Measurements from ENCODE around the gene ZNF813.
"Not testable (repeated sequence)": the region's sequence is repeated elsewhere in the genome, so short reads cannot be mapped to it uniquely, and the experiment has no call there.

Gene ZNF813

GRCh38 chr19:53455828-53456227 is 11.7 kb upstream of the ZNF813 start:
- Histone ChIP-seq H4K8ac (ENCODE audit: low read depth, low read length) (no peak overlapping the region), H3K79me1 (ENCODE audit: low read length) (no peaks in the 10 kb centered on the region), H3K27ac (ENCODE audit: low read depth, low read length) (no peak overlapping the region), H2BK5ac (ENCODE audit: low read length) (no peak overlapping the region), H3K18ac (ENCODE audit: low read length) (no peak overlapping the region), H2AK5ac (ENCODE audit: low read length) (no peak overlapping the region), H2BK120ac (ENCODE audit: low read depth, low read length) (no peak overlapping the region), H3K4ac (ENCODE audit: low read depth, low read length) (no peak overlapping the region), H3K36me3 (ENCODE audit: control insufficient read depth, insufficient read depth, low read length) (peaks cover 17% of the 10 kb centered on the region), H2BK15ac (replicated peaks; ENCODE audit: low read depth) (no peak overlapping the region), H3K23ac (ENCODE audit: low read length) (no peak overlapping the region), H3K79me2 (ENCODE audit: control insufficient read depth, insufficient read depth, low read length) (no peaks in the 10 kb centered on the region), H3K56ac (ENCODE audit: low read length) (no peak overlapping the region), H3K27me3 (ENCODE audit: insufficient read depth, low read length, poor library complexity) (no peaks in the 10 kb centered on the region), H3K4me2 (ENCODE audit: low read length) (no peak overlapping the region), H3K4me3 (ENCODE audit: low read length) (peak overlapping the region; percentile 16), H4K5ac (ENCODE audit: low read length) (no peak overlapping the region), H3K9ac (ENCODE audit: low read length) (no peak overlapping the region), H3K4me1 (ENCODE audit: control insufficient read depth, low read depth, low read length) (no peaks in the 10 kb centered on the region)
- no peak for DNase-seq
- WGBS (ENCODE audit: extremely low coverage, insufficient coverage, low lambda C conversion rate), result no CpG with 5 or more reads among the region's 9 CpGs

DNA sequence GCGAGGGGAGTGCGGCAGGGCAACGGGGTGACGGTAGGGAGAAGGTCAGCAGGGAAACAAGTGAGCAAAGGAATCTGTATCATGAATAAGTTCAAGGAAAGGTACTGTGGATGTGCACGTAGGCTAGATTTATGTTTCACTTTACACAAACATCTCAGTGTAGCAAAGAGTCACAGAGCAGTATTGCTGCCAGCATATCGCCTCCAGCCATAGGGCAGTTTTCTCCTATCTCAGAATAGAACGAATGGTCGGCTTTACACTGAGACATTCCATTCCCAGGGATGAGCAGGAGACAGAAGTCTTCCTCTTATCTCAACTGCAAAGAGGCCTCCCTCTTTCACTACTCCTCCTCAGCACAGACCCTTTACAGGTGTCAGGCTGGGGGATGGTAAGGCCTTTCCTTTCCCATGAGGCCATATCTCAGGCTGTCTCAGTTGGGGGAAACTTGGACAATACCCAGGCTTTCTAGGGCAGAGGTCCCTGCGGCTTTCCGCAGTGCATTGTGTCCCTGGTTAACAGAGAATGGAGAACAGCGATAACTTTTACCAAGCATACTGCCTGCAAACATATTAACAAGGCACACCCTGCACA is 7.3 kb upstream of the ZNF813 start:
- H3K4me3 ChIP-seq (ENCODE audit: low read length); H3K79me2 ChIP-seq (ENCODE audit: control insufficient read depth, insufficient read depth, low read length); H3K4me1 ChIP-seq (ENCODE audit: control insufficient read depth, low read depth, low read length); H4K8ac ChIP-seq (ENCODE audit: low read depth, low read length); H3K23ac ChIP-seq (ENCODE audit: low read length); H3K9ac ChIP-seq (ENCODE audit: low read length); H3K4ac ChIP-seq (ENCODE audit: low read depth, low read length); H2BK15ac ChIP-seq (replicated peaks; ENCODE audit: low read depth); H2BK120ac ChIP-seq (ENCODE audit: low read depth, low read length); H3K56ac ChIP-seq (ENCODE audit: low read length); H3K36me3 ChIP-seq (ENCODE audit: control insufficient read depth, insufficient read depth, low read length); H3K27me3 ChIP-seq (ENCODE audit: insufficient read depth, low read length, poor library complexity); H3K18ac ChIP-seq (ENCODE audit: low read length); H4K5ac ChIP-seq (ENCODE audit: low read length); H2AK5ac ChIP-seq (ENCODE audit: low read length); H3K4me2 ChIP-seq (ENCODE audit: low read length); H2BK5ac ChIP-seq (ENCODE audit: low read length); H3K79me1 ChIP-seq (ENCODE audit: low read length): not testable (repeated sequence)
- DNase-seq, result peak; percentile 68
- H3K27ac ChIP-seq (ENCODE audit: low read depth, low read length), result peak overlapping the region; percentile 48
- WGBS (ENCODE audit: extremely low coverage, insufficient coverage, low lambda C conversion rate), result no CpG with 5 or more reads among the region's 11 CpGs

GRCh38 chr19:53461866-53462265 is 5.7 kb upstream of the ZNF813 start:
- H3K23ac ChIP-seq (ENCODE audit: low read length), result no peak overlapping the region
- no peak overlapping the region for H2BK5ac ChIP-seq (ENCODE audit: low read length)
- no peak overlapping the region for H2AK5ac ChIP-seq (ENCODE audit: low read length)
- no peaks in the 10 kb centered on the region for H3K79me1 ChIP-seq (ENCODE audit: low read length)
- H4K8ac ChIP-seq (ENCODE audit: low read depth, low read length), result no peak overlapping the region
- H3K4me1 ChIP-seq (ENCODE audit: control insufficient read depth, low read depth, low read length), result no peaks in the 10 kb centered on the region
- WGBS (ENCODE audit: extremely low coverage, insufficient coverage, low lambda C conversion rate), result no CpG with 5 or more reads among the region's 6 CpGs
- H2BK120ac ChIP-seq (ENCODE audit: low read depth, low read length), result no peak overlapping the region
- no peak overlapping the region for H3K4me2 ChIP-seq (ENCODE audit: low read length)
- H3K18ac ChIP-seq (ENCODE audit: low read length), result no peak overlapping the region
- no peak for DNase-seq
- no peak overlapping the region for H3K27ac ChIP-seq (ENCODE audit: low read depth, low read length)
- no peak overlapping the region for H4K5ac ChIP-seq (ENCODE audit: low read length)
- no peak overlapping the region for H2BK15ac ChIP-seq (replicated peaks; ENCODE audit: low read depth)
- H3K4ac ChIP-seq (ENCODE audit: low read depth, low read length), result no peak overlapping the region
- no peaks in the 10 kb centered on the region for H3K79me2 ChIP-seq (ENCODE audit: control insufficient read depth, insufficient read depth, low read length)
- no peak overlapping the region for H3K4me3 ChIP-seq (ENCODE audit: low read length)
- no peak overlapping the region for H3K56ac ChIP-seq (ENCODE audit: low read length)
- no peaks in the 10 kb centered on the region for H3K36me3 ChIP-seq (ENCODE audit: control insufficient read depth, insufficient read depth, low read length)
- H3K9ac ChIP-seq (ENCODE audit: low read length), result no peak overlapping the region
- H3K27me3 ChIP-seq (ENCODE audit: insufficient read depth, low read length, poor library complexity), result no peaks in the 10 kb centered on the region

DNA sequence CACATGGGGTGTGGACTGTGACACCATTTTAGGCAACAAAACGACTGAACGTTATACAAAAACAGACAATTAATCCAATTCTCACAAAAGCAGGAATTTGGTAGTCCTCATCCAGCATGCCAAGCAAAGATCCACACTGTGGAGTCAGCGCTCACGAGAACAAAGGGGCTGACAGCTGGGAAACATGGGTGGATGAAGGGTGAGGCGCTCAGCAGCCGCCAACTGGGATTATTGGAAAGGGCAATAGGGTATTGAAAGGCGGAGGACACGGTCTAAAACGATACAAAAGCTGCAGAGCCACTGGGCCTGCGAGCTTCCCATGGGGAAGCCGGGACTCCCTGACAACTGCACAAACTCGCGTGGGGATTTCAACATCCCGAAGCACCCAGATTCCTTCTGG is 4.7 kb upstream of the ZNF813 start:
- Histone ChIP-seq H2BK15ac (replicated peaks; ENCODE audit: low read depth) (no peak overlapping the region), H3K27ac (ENCODE audit: low read depth, low read length) (no peak overlapping the region), H3K4me1 (ENCODE audit: control insufficient read depth, low read depth, low read length) (no peaks in the 10 kb centered on the region), H3K23ac (ENCODE audit: low read length) (no peak overlapping the region), H3K27me3 (ENCODE audit: insufficient read depth, low read length, poor library complexity) (no peaks in the 10 kb centered on the region), H2BK120ac (ENCODE audit: low read depth, low read length) (no peak overlapping the region), H3K18ac (ENCODE audit: low read length) (no peak overlapping the region), H4K8ac (ENCODE audit: low read depth, low read length) (no peak overlapping the region), H2AK5ac (ENCODE audit: low read length) (no peak overlapping the region), H3K4me3 (ENCODE audit: low read length) (no peak overlapping the region), H3K79me2 (ENCODE audit: control insufficient read depth, insufficient read depth, low read length) (no peaks in the 10 kb centered on the region), H3K9ac (ENCODE audit: low read length) (no peak overlapping the region), H3K4ac (ENCODE audit: low read depth, low read length) (no peak overlapping the region), H4K5ac (ENCODE audit: low read length) (no peak overlapping the region), H3K4me2 (ENCODE audit: low read length) (peak overlapping the region; percentile 31), H3K36me3 (ENCODE audit: control insufficient read depth, insufficient read depth, low read length) (no peaks in the 10 kb centered on the region), H2BK5ac (ENCODE audit: low read length) (no peak overlapping the region), H3K56ac (ENCODE audit: low read length) (peak overlapping the region; percentile 67), H3K79me1 (ENCODE audit: low read length) (no peaks in the 10 kb centered on the region)
- no peak for DNase-seq
- no CpG with 5 or more reads among the region's 14 CpGs for WGBS (ENCODE audit: extremely low coverage, insufficient coverage, low lambda C conversion rate)

GRCh38 chr19:53463263-53463662 is 4.3 kb upstream of the ZNF813 start:
- no CpG with 5 or more reads among the region's 19 CpGs for WGBS (ENCODE audit: extremely low coverage, insufficient coverage, low lambda C conversion rate)
- H3K4ac ChIP-seq (ENCODE audit: low read depth, low read length), result no peak overlapping the region
- no peak overlapping the region for H2BK5ac ChIP-seq (ENCODE audit: low read length)
- no peak overlapping the region for H3K27ac ChIP-seq (ENCODE audit: low read depth, low read length)
- no peak overlapping the region for H3K4me3 ChIP-seq (ENCODE audit: low read length)
- no peak overlapping the region for H4K8ac ChIP-seq (ENCODE audit: low read depth, low read length)
- no peak overlapping the region for H2BK120ac ChIP-seq (ENCODE audit: low read depth, low read length)
- DNase-seq, result peak; percentile 94
- H2AK5ac ChIP-seq (ENCODE audit: low read length), result no peak overlapping the region
- H3K27me3 ChIP-seq (ENCODE audit: insufficient read depth, low read length, poor library complexity), result no peaks in the 10 kb centered on the region
- no peak overlapping the region for H2BK15ac ChIP-seq (replicated peaks; ENCODE audit: low read depth)
- H3K79me2 ChIP-seq (ENCODE audit: control insufficient read depth, insufficient read depth, low read length), result no peaks in the 10 kb centered on the region
- H3K4me2 ChIP-seq (ENCODE audit: low read length), result peak overlapping the region; percentile 31
- H3K4me1 ChIP-seq (ENCODE audit: control insufficient read depth, low read depth, low read length), result no peaks in the 10 kb centered on the region
- no peaks in the 10 kb centered on the region for H3K79me1 ChIP-seq (ENCODE audit: low read length)
- H3K36me3 ChIP-seq (ENCODE audit: control insufficient read depth, insufficient read depth, low read length), result no peaks in the 10 kb centered on the region
- no peak overlapping the region for H3K23ac ChIP-seq (ENCODE audit: low read length)
- H3K18ac ChIP-seq (ENCODE audit: low read length), result no peak overlapping the region
- no peak overlapping the region for H3K9ac ChIP-seq (ENCODE audit: low read length)
- H4K5ac ChIP-seq (ENCODE audit: low read length), result no peak overlapping the region
- H3K56ac ChIP-seq (ENCODE audit: low read length), result no peak overlapping the region
